HFF-Myc (cell line): ENCODE measurements around the gene BRINP2.

Source experiments
- DNase-seq: peaks from one replicate; pipeline ENCODE4 v3.0.0-alpha.2; 2011; ENCODE audit warnings: low read depth; ENCODE audit errors: extremely low read depth
- H3K4me3 ChIP-seq: replicated peaks from 2 replicates; pipeline ENCODE4 v1.5.1; 2011; ENCODE audit warnings: low read depth, mild to moderate bottlenecking, control low read depth, low read length
- TF ChIP-seq, protein P1 (sequence below): IDR thresholded peaks from 2 replicates; pipeline ENCODE4 v1.5.1; 2012; ENCODE audit warnings: mild to moderate bottlenecking, low read depth, low read length, control low read depth; ENCODE audit errors: missing control alignments

Gene BRINP2

DNA sequence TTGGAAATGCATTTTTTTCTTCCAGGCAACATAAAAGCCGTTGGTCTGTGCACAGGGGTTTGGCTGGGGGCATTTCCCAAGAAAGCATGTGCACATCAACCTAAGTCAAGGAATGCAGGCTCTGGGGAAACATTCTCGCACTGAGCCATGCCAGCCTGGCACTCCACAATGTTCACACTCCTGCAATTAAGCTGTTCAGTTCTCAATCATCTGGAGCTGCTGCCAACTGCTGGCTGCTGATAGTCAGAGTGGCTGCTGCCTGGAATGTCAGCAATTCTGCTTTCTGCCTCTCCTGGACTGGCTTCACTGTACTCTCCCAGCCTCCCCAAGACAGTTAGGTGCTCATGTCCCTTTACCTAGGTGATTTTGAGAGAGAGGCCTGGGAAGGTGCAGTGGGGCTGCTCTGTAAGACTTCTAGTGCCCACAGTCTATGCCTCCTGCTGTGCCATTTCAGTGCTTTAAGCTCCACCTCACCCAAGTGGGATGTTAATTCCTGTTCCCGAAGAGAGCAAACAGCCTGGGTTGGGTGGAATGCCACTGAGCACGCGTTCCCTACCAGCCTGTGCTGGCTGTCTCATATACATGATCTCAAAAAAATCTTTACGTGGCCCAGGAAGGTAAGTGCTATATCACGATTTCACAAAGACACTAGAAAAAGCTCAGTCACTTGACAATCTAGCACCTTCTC, 131.7 kb downstream of the BRINP2 start:
- TF ChIP-seq, protein P1, sequence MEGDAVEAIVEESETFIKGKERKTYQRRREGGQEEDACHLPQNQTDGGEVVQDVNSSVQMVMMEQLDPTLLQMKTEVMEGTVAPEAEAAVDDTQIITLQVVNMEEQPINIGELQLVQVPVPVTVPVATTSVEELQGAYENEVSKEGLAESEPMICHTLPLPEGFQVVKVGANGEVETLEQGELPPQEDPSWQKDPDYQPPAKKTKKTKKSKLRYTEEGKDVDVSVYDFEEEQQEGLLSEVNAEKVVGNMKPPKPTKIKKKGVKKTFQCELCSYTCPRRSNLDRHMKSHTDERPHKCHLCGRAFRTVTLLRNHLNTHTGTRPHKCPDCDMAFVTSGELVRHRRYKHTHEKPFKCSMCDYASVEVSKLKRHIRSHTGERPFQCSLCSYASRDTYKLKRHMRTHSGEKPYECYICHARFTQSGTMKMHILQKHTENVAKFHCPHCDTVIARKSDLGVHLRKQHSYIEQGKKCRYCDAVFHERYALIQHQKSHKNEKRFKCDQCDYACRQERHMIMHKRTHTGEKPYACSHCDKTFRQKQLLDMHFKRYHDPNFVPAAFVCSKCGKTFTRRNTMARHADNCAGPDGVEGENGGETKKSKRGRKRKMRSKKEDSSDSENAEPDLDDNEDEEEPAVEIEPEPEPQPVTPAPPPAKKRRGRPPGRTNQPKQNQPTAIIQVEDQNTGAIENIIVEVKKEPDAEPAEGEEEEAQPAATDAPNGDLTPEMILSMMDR, result no peak
- H3K4me3 ChIP-seq, result no peak overlapping the region
- DNase-seq, result no peak

DNA sequence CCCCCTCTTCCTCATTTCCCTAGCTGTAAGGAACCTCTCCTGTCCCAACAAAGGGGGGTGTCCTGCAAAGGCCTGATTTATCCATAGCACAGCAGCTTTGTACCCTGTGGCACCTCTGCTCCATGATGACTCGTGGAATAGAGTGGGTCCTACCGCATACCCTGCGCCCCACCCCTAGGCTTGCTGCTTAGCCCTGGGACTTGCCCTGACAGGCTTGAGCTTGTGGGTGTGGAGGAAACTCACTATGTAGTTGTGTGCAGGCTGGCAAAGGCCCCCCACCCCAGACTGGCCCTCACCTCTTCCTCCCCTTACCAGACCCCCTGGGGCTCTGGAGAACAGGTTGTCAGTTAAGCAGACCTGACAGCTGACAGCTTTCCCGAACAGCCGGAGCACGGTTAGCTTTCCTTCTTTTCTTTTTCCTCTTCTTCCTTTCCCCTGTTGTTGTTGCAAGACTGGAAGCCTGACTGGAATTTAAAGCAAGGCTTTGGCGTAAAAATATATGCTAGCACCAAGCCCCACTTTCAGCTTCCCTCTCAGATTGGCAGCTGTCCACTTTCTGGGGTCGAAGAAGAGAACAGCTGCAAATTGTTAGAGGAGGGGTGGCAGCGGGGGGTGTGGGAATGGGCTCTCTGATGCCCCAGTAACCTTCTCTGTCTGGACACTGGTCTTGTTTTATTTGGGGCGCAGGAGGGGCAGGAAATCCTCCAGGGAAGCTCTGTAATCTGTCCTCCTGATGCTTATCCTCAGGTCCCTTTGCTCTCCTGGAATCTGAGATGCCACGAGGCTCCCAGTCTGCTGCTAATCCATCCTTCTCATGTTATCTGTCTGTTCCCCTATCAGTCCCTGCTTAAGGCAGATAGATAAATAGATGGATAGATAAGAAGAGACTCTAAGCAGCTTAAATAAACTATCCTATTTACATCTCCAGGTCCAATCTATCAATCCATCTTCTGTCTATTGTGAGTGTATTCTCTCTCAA, 134.6 kb downstream of the BRINP2 start:
- no peak overlapping the region for H3K4me3 ChIP-seq

DNA sequence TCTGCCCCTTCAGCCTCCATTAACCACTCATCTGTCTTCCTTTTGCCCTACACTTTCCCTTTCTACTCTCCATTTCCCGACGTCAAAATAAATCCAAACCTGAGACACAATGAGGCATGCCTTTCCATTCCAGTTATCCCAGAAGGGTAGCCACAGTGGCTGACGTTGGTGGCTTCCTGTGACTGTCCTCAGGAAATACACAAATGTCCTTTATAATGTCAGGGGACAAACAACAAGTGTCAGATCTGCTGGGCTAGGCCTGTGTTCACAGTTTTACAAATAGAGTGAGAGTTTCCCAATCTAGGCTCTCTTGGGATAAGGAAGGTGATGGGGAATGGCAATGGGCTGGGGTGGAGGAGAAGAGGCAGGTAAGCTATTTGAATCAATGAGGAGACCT, 135.3 kb downstream of the BRINP2 start:
- DNase-seq, result no peak
- no peak overlapping the region for H3K4me3 ChIP-seq
- TF ChIP-seq, protein P1, result no peak

More for the DNA sequence above, 134.6 kb downstream of the BRINP2 start:
- DNase-seq, result no peak
- TF ChIP-seq, protein P1, result no peak

DNA sequence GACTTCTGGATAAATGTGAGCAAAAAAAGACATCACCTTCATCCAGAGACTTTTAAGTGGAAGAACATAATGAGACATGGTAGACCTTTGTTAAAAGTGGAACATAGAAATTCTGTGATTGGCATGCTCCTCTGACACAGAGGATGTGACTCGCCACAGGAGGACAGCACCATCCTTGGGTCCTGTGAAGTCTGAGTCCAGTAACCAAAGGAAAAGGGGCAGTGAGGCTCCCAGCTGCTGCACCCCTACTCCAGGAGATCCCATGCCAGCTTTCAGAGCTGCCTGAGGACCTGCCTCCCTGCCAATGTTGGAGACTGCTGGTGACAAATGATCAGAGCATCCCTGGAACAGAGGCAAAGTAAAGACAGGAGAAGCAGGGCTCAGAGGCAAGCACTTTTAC, 136.2 kb downstream of the BRINP2 start:
- no peak overlapping the region for H3K4me3 ChIP-seq
- TF ChIP-seq, protein P1, result no peak
- no peak for DNase-seq

DNA sequence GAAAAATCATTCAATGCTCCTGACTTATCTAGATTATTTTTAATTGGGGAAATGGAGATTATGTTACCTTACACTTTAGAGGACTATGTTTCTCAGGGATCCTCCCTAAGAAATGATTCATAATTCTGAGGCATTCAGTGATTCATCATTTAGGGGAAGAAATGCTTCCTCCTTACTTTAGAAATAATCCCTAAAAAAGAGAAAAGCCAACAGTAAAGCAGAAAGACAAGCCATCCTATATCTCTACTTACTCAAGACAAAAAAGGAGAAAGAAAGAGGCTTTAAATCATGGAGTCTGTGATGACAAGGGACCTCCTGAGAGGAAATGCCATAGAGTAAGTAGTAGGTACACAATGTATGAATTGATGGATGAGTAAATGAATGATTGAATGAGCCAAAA, 137.0 kb downstream of the BRINP2 start:
- no peak for DNase-seq
- no peak overlapping the region for H3K4me3 ChIP-seq
- TF ChIP-seq, protein P1, result no peak

DNA sequence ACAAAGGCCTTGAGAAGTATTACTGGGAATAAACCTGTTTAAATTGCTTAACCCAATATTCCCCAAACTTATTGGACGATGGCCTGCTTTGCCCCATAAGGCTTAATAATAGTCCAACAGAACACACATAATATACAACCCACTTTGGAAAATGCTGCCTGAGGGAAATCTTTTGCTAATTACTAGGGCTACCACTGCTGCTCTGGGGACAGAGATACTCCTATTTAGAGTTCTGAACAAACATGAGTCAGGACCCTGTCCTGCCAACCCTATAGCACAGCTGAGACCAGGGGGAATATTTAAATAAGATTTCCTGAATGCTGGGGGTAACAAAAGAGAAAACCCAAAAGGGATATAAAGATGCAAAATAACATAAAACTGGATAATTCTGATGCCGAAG, 139.1 kb downstream of the BRINP2 start:
- no peak for DNase-seq
- TF ChIP-seq, protein P1, result no peak
- H3K4me3 ChIP-seq, result no peak overlapping the region
